ENCODE results near the gene IQGAP1. TPM values are rescaled to one million over a fixed set of nuclear protein-coding genes. Genes with fewer than 3 reads are reported as not detected.

The IQGAP1 gene
- total RNA-seq, 4 donors from 2014 or later: 238 to 358 (median 282) TPM

GRCh38 chr15:90432253-90432652, 44.2 kb downstream of the IQGAP1 start:
- peaks cover 0 to 53% (median 0%) of the 10 kb centered on the region in 3 donors for H3K36me3 ChIP-seq
- DNase-seq (ENCODE audit: low spot score in 2 of 2): no peak
- no peaks in the 10 kb centered on the region for H3K27me3 ChIP-seq
- no peaks in the 10 kb centered on the region for H3K9me3 ChIP-seq
- TF ChIP-seq POLR2A (IDR thresholded peaks at IDR 0.05) (no peak), CTCF (IDR thresholded peaks at IDR 0.05) (no peak), EP300 (IDR thresholded peaks at IDR 0.05) (no peak)
- H3K27ac ChIP-seq: peak overlapping the region in 1 of 4 donors; percentile 30
- H3K4me3 ChIP-seq: no peak overlapping the region
- peaks cover 0 to 27% (median 0%) of the 10 kb centered on the region in 4 donors for H3K4me1 ChIP-seq
- WGBS, 2 donors: 75 to 85% methylated on average over 1 of the region's 1 CpG

- 78 to 87% methylated on average over 1 of the region's 1 CpG for WGBS, 2 donors
- TF ChIP-seq CTCF (IDR thresholded peaks at IDR 0.05) (no peak), EP300 (IDR thresholded peaks at IDR 0.05) (no peak), POLR2A (IDR thresholded peaks at IDR 0.05) (no peak)
- H3K27ac ChIP-seq: no peak overlapping the region
- no peaks in the 10 kb centered on the region for H3K27me3 ChIP-seq
- peaks cover 0 to 24% (median 0%) of the 10 kb centered on the region in 4 donors for H3K4me1 ChIP-seq
- H3K36me3 ChIP-seq: peaks cover 0 to 59% (median 0%) of the 10 kb centered on the region in 3 donors
- H3K9me3 ChIP-seq: no peaks in the 10 kb centered on the region
- no peak overlapping the region for H3K4me3 ChIP-seq
- DNase-seq (ENCODE audit: low spot score in 2 of 2): no peak
Measured at GRCh38 chr15:90435652-90436337, 47.8 kb downstream of the IQGAP1 start.

- H3K27me3 ChIP-seq: no peaks in the 10 kb centered on the region
- H3K9me3 ChIP-seq: no peaks in the 10 kb centered on the region
- 77 to 89% methylated on average over 4 of the region's 4 CpGs for WGBS, 2 donors
- H3K4me1 ChIP-seq: peaks cover 0 to 16% (median 0%) of the 10 kb centered on the region in 4 donors
- no peak overlapping the region for H3K27ac ChIP-seq
- H3K36me3 ChIP-seq: peaks cover 0 to 71% (median 0%) of the 10 kb centered on the region in 3 donors
- no peak overlapping the region for H3K4me3 ChIP-seq
- no peak for TF ChIP-seq EP300 (IDR thresholded peaks at IDR 0.05)
- no peak for DNase-seq (ENCODE audit: low spot score in 2 of 2)
Measured at GRCh38 chr15:90436952-90437351, 48.9 kb downstream of the IQGAP1 start.

- no peak for TF ChIP-seq EP300 (IDR thresholded peaks at IDR 0.05)
- TF ChIP-seq CTCF (IDR thresholded peaks at IDR 0.05): no peak
- TF ChIP-seq POLR2A (IDR thresholded peaks at IDR 0.05): no peak
- H3K27ac ChIP-seq: no peak overlapping the region
- 95 to 96% methylated on average over 2 of the region's 2 CpGs for WGBS, 2 donors
Measured at GRCh38 chr15:90437516-90437915, 49.5 kb downstream of the IQGAP1 start.

GRCh38 chr15:90439946-90440345, 51.9 kb downstream of the IQGAP1 start:
- no peaks in the 10 kb centered on the region for H3K27me3 ChIP-seq
- H3K9me3 ChIP-seq: no peaks in the 10 kb centered on the region
- WGBS, 2 donors: 54 to 63% methylated on average over 2 of the region's 2 CpGs
- H3K27ac ChIP-seq: no peak overlapping the region
- no peak overlapping the region for H3K4me3 ChIP-seq
- peaks cover 0 to 83% (median 5%) of the 10 kb centered on the region in 3 donors for H3K36me3 ChIP-seq
- DNase-seq (ENCODE audit: low spot score in 2 of 2): no peak
- TF ChIP-seq EP300 (IDR thresholded peaks at IDR 0.05) (no peak), CTCF (IDR thresholded peaks at IDR 0.05) (no peak), POLR2A (IDR thresholded peaks at IDR 0.05) (no peak)
- peaks cover 0 to 16% (median 0%) of the 10 kb centered on the region in 4 donors for H3K4me1 ChIP-seq

More at GRCh38 chr15:90437516-90437915, 49.5 kb downstream of the IQGAP1 start:
- Histone ChIP-seq H3K9me3 (no peaks in the 10 kb centered on the region), H3K4me1 (peaks cover 0 to 16% (median 0%) of the 10 kb centered on the region in 4 donors), H3K27me3 (no peaks in the 10 kb centered on the region), H3K36me3 (peaks cover 0 to 76% (median 0%) of the 10 kb centered on the region in 3 donors), H3K4me3 (no peak overlapping the region)
- no peak for DNase-seq (ENCODE audit: low spot score in 2 of 2)
